NB4 (cell line): ENCODE data around the gene RTP1.

Experiments
- DNase-seq: peaks from one replicate; pipeline ENCODE4 v3.0.0; 2010; ENCODE audit warnings: low read depth
- H3K4me3 ChIP-seq: one replicate; pipeline ENCODE4 v1.5.1; 2011; ENCODE audit warnings: mild to moderate bottlenecking, low read depth, low read length, moderate library complexity
- CTCF ChIP-seq: IDR thresholded peaks from one replicate; pipeline ENCODE4 v1.5.1; 2012; ENCODE audit warnings: low read depth, low read length
- MAX ChIP-seq: IDR thresholded peaks from 2 replicates; pipeline ENCODE4 v1.6.1; 2011; ENCODE audit warnings: low read depth, low read length
- MYC ChIP-seq: IDR thresholded peaks from 2 replicates; pipeline ENCODE4 v1.6.1; 2011; ENCODE audit warnings: low read depth, low read length
- POLR2A ChIP-seq: IDR thresholded peaks from 2 replicates; pipeline ENCODE4 v1.6.1; 2011; ENCODE audit warnings: mild to moderate bottlenecking; ENCODE audit not compliant: insufficient read length; ENCODE audit errors: extremely low read depth

Gene RTP1

GRCh38 chr3:187197335-187197649 lies at the start of gene RTP1:
Gene RTP1, plus strand, starts transcription at chr3:187197486. Its CDS starts 30 bp downstream, at chr3:187197516.
- H3K4me3 ChIP-seq: no peak within 1 kb of the TSS
- TF ChIP-seq MYC (no peak), CTCF (no peak), POLR2A (no peak), MAX (no peak)
- DNase-seq: no peak

- H3K4me3 ChIP-seq: no peak overlapping the region
- TF ChIP-seq MAX (no peak), CTCF (no peak), MYC (no peak)
- no peak for DNase-seq
These were observed 47.1 kb upstream of the RTP1 start for GRCh38 chr3:187150186-187150585.

- TF ChIP-seq CTCF: peak; percentile 37
- no peak for TF ChIP-seq POLR2A
- no peak for TF ChIP-seq MYC
- TF ChIP-seq MAX: no peak
- H3K4me3 ChIP-seq: no peak overlapping the region
- DNase-seq: peak; percentile 49
These were observed 46.7 kb upstream of the RTP1 start for GRCh38 chr3:187150599-187150998.

GRCh38 chr3:187161556-187161955 lies 35.7 kb upstream of the RTP1 start:
- TF ChIP-seq POLR2A (no peak), CTCF (no peak), MYC (no peak), MAX (no peak)
- H3K4me3 ChIP-seq: no peak overlapping the region
- DNase-seq: no peak

GRCh38 chr3:187162265-187162953 lies 34.9 kb upstream of the RTP1 start:
- TF ChIP-seq MAX (no peak), MYC (no peak), CTCF (no peak), POLR2A (no peak)
- DNase-seq: no peak
- H3K4me3 ChIP-seq: no peak overlapping the region
